GM21786 (cell line): Measurements from ENCODE around the gene ZFPM1.
"Not testable (repeated sequence)": the region's sequence is repeated elsewhere in the genome, so short reads cannot be mapped to it uniquely, and the experiment has no call there.

ENCODE experiments used
- ATAC-seq: cut with Tn5 transposase; IDR thresholded peaks from one replicate; pipeline ENCODE4 v1.9.1; 2021; ENCODE audit not compliant: unreplicated experiment

The ZFPM1 gene

GRCh38 chr16:88478889-88479792 is 26.1 kb downstream of the ZFPM1 start:
- no peak for ATAC-seq

DNA sequence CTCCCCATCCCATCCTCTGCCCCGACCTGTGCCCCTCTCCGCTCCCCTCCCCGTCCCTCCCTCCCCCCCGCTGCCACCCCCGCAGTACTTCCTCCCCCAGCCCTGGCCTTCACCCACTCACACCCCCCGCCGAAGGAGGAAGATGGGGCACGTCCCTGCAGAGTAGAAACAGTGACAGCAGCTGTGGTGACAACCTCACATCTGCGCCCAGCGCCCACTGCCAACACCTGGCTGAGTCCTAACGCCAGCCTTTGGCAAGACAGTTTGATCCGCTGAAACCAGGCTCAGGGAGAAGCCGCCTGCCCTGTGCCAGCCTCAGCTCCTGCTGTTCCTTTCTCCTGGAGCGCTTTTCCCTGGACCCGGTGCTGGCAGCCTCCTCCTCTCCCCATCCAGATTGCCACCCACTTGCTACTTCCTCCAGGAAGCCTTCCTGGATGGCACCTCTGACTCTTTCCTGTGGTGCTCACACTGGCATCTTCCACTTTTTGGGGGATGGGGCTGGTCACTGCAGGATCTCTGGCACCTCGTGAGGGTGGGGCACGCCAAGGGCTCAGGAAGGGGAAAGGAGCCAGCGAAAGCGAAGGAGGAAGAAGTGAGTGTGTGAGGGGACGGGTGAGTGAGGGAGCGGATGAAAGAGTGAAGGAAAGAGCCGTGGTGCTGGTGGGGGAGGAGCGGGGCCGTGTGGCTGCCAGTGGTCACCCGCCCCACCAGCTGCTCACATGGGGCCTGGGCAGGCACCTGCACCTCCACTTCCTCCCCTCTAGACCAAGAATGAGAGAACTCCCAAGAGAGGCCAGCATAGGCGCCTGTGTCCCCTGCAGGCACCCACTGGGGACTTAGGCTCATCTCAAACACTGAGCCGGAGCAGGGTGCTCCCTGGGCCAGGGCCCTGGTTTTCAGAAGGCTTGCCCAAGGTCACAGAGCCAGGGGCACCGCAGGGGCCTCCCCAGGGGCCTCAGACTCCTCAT is 27.0 kb downstream of the ZFPM1 start:
- ATAC-seq = peak; percentile 63

DNA sequence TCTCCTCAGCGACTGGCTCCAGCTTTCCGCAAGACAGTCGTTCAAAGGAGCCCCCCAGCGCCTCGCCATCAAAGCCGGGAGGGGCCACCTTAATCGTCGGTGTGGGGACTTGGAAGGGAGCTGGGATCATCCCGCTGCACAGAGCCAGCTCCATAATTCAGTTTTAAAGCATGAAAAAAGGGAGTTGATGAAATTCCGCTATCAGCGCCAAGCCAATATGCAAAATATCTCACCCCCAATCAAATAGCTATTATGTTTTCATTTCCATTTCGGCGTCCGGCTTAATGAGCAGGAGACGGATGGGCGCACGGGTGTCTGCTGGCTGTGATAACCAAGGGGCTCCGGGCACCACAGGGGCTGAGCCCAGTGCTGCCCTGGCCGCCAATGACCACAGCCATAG is 27.7 kb downstream of the ZFPM1 start:
- ATAC-seq = no peak

GRCh38 chr16:88481851-88482250 is 28.8 kb downstream of the ZFPM1 start:
- ATAC-seq = no peak

- ATAC-seq = no peak
Measured at GRCh38 chr16:88482630-88483391, 29.7 kb downstream of the ZFPM1 start.

GRCh38 chr16:88483392-88483641 is 30.2 kb downstream of the ZFPM1 start:
- no peak for ATAC-seq

- ATAC-seq = no peak
Measured at GRCh38 chr16:88484505-88485365, 31.7 kb downstream of the ZFPM1 start.

- ATAC-seq = not testable (repeated sequence)
Measured at GRCh38 chr16:88485366-88485741, 32.3 kb downstream of the ZFPM1 start.

GRCh38 chr16:88486398-88487123 is 33.5 kb downstream of the ZFPM1 start:
- ATAC-seq = no peak

DNA sequence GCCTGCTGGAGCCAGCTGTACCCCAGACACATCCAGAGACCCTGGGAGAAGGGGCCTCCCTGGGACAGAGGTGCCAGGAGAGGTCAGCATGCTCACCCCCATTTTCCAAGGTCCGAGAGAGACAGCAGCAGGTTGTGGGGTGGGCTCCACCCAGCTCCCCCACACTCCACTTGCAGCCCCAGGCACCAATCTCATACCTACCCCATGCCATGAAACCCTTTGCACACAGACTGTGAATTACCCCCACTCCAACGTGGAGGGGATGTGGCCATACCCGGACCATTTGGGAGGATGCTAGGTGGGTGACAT is 34.0 kb downstream of the ZFPM1 start:
- no peak for ATAC-seq

DNA sequence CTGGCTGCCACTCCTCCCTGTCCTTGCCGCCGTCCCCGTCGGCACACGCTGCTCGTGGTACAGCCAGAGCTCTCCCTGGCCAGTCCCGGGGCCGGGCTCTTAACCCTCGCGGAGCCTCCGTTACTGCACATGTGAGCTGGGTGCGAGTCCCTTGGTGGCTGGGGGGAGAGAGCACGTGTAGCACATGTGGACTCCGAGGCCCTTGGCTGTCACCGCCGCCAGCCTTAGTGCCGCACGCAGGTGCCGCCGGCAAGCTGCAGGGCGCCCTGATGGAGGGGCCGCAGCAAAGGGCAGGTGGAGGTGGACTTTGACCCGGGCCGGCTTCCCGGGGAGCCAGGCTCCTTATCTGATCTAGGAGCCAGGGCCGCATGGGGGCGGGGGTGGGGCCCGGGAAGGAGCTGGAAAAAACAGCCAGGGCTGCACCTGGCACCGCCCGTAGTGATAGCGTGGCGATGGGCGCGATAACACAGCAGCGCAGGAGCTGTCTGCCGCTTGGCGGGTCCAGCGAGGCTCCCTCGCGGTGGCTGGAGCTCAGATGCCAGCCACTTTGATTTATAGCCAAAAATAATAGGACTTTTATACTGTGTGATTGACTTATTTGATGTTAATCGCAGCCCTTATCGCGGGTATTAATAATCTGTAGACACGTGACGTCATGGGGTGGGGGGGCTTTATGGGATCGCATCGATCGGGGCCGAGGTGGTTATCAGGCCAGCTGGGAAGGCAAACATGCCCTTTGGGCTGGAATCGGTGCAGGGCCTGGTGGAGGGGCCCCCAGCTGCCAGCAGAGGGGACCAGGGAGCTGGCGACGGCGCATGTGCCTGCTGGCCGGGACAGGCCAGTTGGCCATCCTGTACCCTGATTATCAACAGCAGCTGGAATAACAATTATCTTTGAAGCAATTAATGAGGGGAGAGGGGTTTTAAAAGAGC is 35.1 kb downstream of the ZFPM1 start:
- no peak for ATAC-seq

GRCh38 chr16:88489163-88489741 is 36.2 kb downstream of the ZFPM1 start:
- no peak for ATAC-seq

DNA sequence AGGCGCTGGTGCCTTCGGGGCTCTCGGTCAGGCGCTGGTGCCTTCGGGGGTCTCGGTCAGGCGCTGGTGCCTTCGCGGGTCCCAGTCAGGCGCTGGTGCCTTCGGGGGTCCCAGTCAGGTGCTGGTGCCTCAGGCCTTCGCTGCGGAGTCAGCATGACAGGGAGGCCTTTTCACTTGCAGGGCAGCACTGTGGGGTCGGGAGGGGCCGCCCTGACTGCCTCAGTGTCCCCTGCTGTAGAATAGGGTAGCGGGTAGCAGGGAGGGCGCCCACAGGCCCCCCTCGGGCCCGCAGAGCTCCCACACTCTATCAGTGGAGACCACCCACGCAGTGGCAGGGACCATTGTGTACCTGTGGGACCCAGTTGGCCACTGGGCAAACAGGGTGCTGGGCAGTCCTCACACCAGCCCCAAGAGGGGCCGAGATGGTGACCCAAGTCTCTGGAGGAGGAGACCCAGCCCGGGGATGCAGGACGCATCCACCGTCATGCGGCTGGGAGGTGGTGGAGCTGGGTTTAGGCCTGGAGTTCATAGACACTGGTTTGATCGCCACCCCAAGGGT is 38.0 kb downstream of the ZFPM1 start:
- no peak for ATAC-seq

DNA sequence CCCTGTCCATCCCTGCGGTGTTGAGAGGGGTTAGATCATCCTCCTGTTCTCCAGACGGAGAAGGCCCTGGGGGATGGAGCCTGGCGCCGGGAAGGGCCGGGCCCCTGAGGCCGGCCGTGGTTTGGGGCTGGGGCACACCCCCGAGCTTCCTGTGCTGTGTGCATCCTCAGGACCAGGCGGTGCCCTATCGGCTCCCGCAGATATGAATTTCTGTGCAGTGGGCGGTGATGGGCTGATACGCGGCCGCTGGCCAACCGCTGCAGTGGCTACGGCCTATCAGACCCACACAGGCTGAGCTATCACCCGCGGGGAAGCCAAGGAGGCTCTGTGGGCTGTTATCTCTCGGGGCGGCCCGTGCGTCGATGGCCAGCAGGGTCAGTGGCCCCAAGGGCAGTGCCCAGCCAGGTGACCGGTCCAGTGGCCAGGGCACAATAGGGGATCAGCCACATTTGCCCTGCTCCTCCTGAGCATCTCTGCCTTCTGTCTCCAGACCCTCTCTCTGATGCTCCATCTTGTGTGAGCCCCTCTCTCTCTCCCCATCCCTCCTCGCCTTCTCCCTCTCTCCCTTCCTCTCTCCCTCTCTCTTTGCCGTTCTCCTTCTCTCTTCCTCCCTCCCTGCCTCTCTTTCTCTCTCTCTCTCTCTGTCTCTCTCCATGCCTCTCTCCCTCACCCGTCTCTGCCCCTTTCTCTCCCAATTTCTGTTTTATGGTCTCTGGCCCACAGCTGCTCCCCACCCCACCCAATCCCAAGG is 38.7 kb downstream of the ZFPM1 start:
- ATAC-seq = no peak

DNA sequence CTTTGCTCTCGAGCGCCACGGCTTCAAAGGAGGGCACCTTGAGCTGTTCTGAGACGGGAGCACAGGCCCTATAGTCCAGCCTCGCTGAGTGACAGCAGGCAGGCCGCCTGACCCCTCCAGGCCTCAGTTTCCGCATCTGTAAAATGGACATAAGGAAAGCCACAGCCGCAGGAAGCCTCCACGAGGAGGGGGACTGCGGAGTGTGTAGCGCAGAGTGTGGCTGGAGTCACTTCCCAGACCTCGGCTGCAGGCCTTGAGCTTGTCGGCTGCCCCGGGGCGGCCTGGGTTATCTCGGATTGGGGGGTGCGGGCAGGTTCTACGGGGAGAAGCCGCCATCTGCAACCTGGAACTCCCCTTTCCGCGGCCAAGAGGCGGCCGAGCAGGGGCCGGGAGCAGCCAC is 40.8 kb downstream of the ZFPM1 start:
- ATAC-seq = no peak

DNA sequence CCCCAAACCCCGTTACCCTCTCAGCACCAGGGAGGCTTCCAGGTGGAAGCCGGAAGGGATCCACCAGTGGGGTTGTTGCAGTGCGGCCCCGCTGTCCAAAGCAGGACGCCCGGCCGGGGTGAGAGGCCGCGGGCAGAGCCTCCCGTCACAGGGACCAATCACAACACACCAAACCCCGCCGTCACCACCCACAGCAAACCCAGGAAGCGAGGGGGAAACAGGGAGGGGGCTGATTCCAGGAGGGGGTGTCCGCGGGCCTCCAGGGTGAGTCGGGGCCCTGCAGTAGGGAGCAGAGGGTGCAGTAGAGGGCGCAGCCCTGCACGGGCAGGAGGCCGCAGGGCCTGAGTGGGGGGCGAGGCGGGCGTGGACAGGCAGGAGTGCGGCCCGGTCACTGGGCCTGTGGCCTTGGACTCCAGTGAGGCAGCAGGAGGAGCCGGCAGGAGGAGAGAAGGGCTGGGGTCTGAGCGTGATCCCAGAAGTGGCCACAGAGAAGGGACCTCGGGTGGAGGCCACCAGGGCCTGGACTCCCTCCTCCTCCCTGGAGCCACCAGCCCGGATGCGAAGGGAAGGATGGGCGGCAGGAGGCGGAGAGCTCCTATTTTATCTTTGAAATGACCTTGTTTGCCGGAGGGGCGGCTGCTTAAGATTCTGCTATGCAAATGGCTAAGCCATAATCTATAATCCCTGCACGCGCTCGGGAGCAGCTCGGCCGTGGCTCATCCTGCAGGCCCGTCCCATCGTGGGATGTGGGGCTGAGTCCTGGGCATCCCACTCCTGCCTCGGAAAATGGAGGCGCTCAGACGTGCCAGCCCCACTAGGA is 41.5 kb downstream of the ZFPM1 start:
- no peak for ATAC-seq
